HUES64 (cell line): Measurements from ENCODE around the gene INO80D. TPM values are rescaled to one million over a fixed set of nuclear protein-coding genes. Genes with fewer than 3 reads are reported as not detected.
"Not testable (repeated sequence)": the region's sequence is repeated elsewhere in the genome, so short reads cannot be mapped to it uniquely, and the experiment has no call there.

ENCODE experiments used
- H3K27ac ChIP-seq: 2 replicates; pipeline ENCODE4 v1.7.0; 2013; ENCODE audit warnings: low read depth, low read length, inconsistent platforms
- H3K27me3 ChIP-seq: 2 replicates; pipeline ENCODE4 v1.6.1; 2013; ENCODE audit warnings: mild to moderate bottlenecking, low read length; ENCODE audit not compliant: insufficient read depth
- H3K36me3 ChIP-seq: 2 replicates; pipeline ENCODE4 v1.6.1; 2013; ENCODE audit warnings: mild to moderate bottlenecking, low read length; ENCODE audit not compliant: insufficient read depth
- H3K4me1 ChIP-seq: 2 replicates; pipeline ENCODE4 v1.6.1; 2013; ENCODE audit warnings: mild to moderate bottlenecking, low read length, moderate library complexity; ENCODE audit not compliant: insufficient read depth
- H3K4me3 ChIP-seq: 2 replicates; pipeline ENCODE4 v1.5.1; 2013; ENCODE audit warnings: mild to moderate bottlenecking, low read length, moderate library complexity
- H3K9ac ChIP-seq: 2 replicates; pipeline ENCODE4 v1.6.1; 2013; ENCODE audit warnings: mild to moderate bottlenecking, low read depth, low read length
- H3K9me3 ChIP-seq: 2 replicates; pipeline ENCODE4 v1.6.1; 2013; ENCODE audit warnings: low read depth, low read length; ENCODE audit not compliant: insufficient read depth
- WGBS: fragments of 150-250, 120-280 bp; methylation state at CpG from one replicate; pipeline ENCODE4 v1.1.7; 2013; ENCODE audit warnings: missing lambda C conversion rate; 5-methylcytosine and 5-hydroxymethylcytosine counted together
- polyA plus RNA-seq, 2 experiments: library from polyadenylated mRNA; stranded (reverse); fragments of 50-300 nt; gene quantifications; one replicate each; pipeline ENCODE4 v1.2.3, GENCODE V29; 2013

INO80D gene
- 6.5 TPM for polyA plus RNA-seq (2013, experiment 1 of 2)
- 6.8 TPM for polyA plus RNA-seq (2013, experiment 2 of 2)

- peak within 1 kb of the TSS; percentile 96 for H3K27ac ChIP-seq
- H3K9me3 ChIP-seq: no peaks in the 10 kb centered on the region
- under 1% methylated on average over 37 of the region's 39 CpGs for WGBS
- peaks cover 29% of the 10 kb centered on the region for H3K4me1 ChIP-seq
- H3K4me3 ChIP-seq: peak within 1 kb of the TSS; percentile 95
- peaks cover 19% of the 10 kb centered on the region for H3K36me3 ChIP-seq
- peak within 1 kb of the TSS; percentile 96 for H3K9ac ChIP-seq
- H3K27me3 ChIP-seq: no peaks in the 10 kb centered on the region
Measured at GRCh38 chr2:206085742-206086445, at the start of gene INO80D. INO80D (minus strand) TSS chr2:206086174; CDS start chr2:206063016, 23,158 bp downstream.

DNA sequence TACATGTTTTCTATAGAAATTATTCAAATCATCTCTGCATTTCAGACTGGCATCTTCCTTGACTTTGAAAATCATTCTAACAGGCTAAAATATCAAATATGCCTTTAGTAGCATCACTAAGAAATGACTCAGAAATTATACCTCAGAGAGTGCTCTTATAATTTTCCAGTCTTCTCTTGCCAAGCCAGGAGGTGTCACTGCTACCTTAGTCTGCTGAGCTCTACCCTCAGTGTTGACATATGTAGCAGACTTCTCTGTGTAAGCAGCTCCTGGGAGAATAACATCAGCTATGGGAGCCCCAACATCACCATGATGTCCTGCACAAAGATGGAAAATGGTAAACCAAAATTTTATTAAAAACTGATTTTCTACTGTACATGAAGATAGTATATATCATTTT is 41.7 kb upstream of the INO80D start:
- no peak overlapping the region for H3K27ac ChIP-seq
- H3K36me3 ChIP-seq: peaks cover 97% of the 10 kb centered on the region
- H3K4me1 ChIP-seq: no peaks in the 10 kb centered on the region
- no peaks in the 10 kb centered on the region for H3K27me3 ChIP-seq
- H3K9me3 ChIP-seq: no peaks in the 10 kb centered on the region
- no peak overlapping the region for H3K9ac ChIP-seq
- H3K4me3 ChIP-seq: no peak overlapping the region

GRCh38 chr2:206125901-206126300 is 39.9 kb upstream of the INO80D start:
- Histone ChIP-seq H3K4me3 (no peak overlapping the region), H3K9ac (no peak overlapping the region), H3K36me3 (peaks cover 97% of the 10 kb centered on the region), H3K4me1 (no peaks in the 10 kb centered on the region), H3K27ac (no peak overlapping the region), H3K27me3 (no peaks in the 10 kb centered on the region), H3K9me3 (no peaks in the 10 kb centered on the region)

DNA sequence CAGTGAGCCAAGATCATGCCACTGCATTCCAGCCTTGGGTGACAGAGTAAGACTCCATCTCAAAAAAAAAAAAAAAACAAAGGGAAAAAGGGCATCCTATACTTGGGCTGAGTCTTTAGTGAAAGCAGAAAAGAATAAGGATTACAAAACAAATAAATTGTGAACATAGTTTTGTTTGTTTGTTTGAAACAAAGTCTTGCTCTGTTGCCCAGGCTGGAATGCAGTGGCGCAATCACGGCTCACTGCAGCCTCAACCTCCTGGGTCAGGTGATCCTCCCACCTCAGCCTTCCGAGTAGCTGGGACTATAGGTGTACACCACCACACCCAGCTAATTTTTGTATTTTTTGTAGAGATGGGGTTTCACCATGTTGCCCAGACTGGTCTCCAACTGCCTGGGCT is 36.6 kb upstream of the INO80D start:
- peaks cover 82% of the 10 kb centered on the region for H3K36me3 ChIP-seq
- WGBS: 87% methylated on average over 3 of the region's 3 CpGs

GRCh38 chr2:206116278-206116677 is 30.3 kb upstream of the INO80D start:
- no peak overlapping the region for H3K4me3 ChIP-seq
- 97% methylated on average over 21 of the region's 21 CpGs for WGBS
- no peaks in the 10 kb centered on the region for H3K4me1 ChIP-seq
- H3K36me3 ChIP-seq: peaks cover 26% of the 10 kb centered on the region
- no peaks in the 10 kb centered on the region for H3K27me3 ChIP-seq
- no peaks in the 10 kb centered on the region for H3K9me3 ChIP-seq
- no peak overlapping the region for H3K9ac ChIP-seq
- H3K27ac ChIP-seq: no peak overlapping the region

More for the DNA sequence above, 36.6 kb upstream of the INO80D start:
- H3K4me3 ChIP-seq, H3K27ac ChIP-seq, H3K9ac ChIP-seq, H3K4me1 ChIP-seq, H3K27me3 ChIP-seq, H3K9me3 ChIP-seq: not testable (repeated sequence)

DNA sequence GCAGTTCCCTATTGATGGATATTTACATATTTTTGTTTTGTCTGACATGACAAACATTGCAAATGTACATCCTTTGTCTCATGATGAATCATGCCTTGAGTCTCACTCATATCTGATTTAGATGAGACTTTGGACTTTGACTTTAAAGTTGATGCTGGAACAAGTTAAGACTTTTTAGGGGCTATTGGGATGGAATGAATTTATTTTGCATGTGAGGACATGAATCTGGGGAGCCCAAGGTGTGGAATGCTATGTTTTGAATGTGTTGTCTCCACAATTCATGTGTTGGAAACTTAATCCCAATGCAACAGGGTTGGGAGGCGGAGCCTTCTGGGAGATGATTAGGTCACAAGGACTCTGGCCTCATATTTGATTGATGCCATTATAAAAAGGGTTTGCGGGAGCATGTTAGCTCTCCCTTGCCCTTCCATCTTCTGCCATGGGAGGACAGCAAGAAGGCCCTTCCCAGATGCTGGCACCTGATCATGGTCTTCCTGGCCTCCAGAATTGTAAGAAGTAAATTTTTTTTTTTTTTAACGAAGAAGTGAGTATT is 29.1 kb upstream of the INO80D start:
- peaks cover 14% of the 10 kb centered on the region for H3K36me3 ChIP-seq
- H3K4me3 ChIP-seq: no peak overlapping the region
- 97% methylated on average over 2 of the region's 3 CpGs for WGBS
- no peaks in the 10 kb centered on the region for H3K27me3 ChIP-seq
- no peaks in the 10 kb centered on the region for H3K4me1 ChIP-seq
- H3K27ac ChIP-seq: no peak overlapping the region
- no peaks in the 10 kb centered on the region for H3K9me3 ChIP-seq
- H3K9ac ChIP-seq: no peak overlapping the region

DNA sequence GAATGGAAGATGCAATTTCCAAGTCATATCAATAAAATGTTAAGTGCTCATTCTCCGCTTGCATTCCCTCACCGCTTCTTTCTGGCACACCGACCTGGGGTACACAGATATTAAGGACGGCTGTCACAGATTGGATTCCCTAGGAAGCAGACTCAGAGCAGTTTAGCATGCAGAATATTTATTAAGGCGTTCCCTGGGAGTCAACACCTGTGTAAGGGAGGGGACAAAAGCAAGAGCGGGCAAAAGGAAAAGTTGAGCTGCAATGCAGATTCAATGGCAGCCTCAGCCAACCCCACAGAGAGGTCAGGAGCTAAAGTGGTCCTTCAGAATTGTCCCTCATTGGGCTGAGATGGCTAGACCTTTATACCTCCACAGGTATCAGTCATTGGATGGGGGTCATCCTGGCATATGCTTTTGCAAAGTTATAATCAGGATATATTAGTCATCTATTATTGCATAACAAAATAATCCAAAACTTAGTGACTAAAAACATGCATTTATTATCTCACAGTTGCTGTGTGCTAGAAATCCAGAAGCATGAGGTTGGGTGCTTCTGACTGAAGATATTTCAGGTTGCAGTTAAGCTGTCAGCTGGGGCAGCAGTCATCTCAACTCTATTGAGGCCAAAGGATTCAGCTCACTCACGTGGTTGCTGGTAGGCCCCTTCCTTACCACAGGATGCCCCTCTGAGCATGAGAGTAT is 27.0 kb upstream of the INO80D start:
- no peaks in the 10 kb centered on the region for H3K9me3 ChIP-seq
- WGBS: 93% methylated on average over 7 of the region's 7 CpGs
- H3K27ac ChIP-seq: no peak overlapping the region
- no peaks in the 10 kb centered on the region for H3K27me3 ChIP-seq
- peaks cover 6% of the 10 kb centered on the region; the same call in 1 of the 2 replicates for H3K36me3 ChIP-seq
- H3K4me1 ChIP-seq: no peaks in the 10 kb centered on the region
- no peak overlapping the region for H3K4me3 ChIP-seq
- H3K9ac ChIP-seq: no peak overlapping the region

DNA sequence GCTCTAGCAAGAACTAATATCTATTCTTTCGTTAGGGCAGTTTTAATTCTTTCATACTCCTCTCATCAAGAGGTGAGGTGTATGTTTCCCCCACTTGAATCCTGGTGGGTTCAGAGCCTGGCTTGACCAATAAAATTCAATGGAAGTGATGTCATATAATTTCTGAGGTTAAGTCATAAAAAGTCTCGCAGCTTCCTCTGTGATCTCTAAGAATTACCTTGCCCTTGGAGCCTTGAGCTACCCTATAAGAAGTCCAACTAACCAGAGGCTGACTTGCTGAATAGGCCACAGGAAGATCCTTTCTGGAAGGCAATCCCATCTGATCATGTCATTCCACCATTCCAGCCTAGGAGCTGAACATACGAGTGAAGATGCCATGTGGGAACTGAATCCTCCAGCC is 26.1 kb upstream of the INO80D start:
- WGBS: 97% methylated on average over 3 of the region's 3 CpGs
- H3K27ac ChIP-seq: no peak overlapping the region

DNA sequence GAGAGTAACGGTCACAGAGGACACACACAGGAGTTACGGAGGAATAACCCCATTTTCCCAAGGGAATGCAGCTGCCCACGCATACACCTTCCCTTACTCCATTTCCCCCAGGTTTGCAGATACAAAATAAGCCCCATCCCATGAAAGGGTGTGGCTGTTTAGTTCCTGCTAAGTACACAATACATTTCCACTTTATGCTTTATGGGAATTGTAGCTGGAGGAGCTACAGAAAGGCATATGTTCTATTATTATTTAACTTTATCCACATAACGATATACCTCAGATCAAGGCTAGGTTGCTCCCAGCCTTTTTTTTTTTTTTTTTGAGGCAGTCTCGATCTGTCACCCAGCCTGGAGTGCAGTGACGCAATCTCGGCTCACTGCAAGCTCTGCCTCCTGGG is 22.7 kb upstream of the INO80D start:
- Histone ChIP-seq H3K4me1 (no peaks in the 10 kb centered on the region), H3K36me3 (no peaks in the 10 kb centered on the region), H3K4me3 (no peak overlapping the region), H3K27me3 (no peaks in the 10 kb centered on the region), H3K27ac (no peak overlapping the region), H3K9me3 (no peaks in the 10 kb centered on the region), H3K9ac (no peak overlapping the region)
- 93% methylated on average over 7 of the region's 7 CpGs for WGBS

More for the DNA sequence above, 26.1 kb upstream of the INO80D start:
- Histone ChIP-seq H3K4me1 (no peaks in the 10 kb centered on the region), H3K9me3 (no peaks in the 10 kb centered on the region), H3K4me3 (no peak overlapping the region), H3K36me3 (peaks cover 5% of the 10 kb centered on the region; the same call in 1 of the 2 replicates), H3K27me3 (no peaks in the 10 kb centered on the region), H3K9ac (no peak overlapping the region)

DNA sequence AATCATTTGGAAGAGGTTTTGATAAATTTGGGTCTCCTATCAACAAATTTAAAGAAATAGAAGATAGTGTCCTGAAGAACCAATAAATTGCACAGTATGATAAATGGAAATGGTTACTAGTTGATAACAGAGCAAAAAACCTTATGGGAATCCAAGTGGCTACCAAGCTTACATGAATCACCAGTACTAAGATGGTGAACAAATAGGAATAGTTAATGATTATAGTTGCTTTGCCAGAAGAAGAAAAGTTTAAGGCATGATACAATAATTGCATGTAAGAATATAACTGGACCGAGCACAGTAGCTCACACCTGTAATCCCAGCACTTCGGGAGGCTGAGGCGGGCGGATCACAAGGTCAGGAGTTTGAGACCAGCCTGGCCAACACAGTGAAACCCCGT is 19.6 kb upstream of the INO80D start:
- Histone ChIP-seq H3K9ac (no peak overlapping the region), H3K9me3 (no peaks in the 10 kb centered on the region), H3K27ac (no peak overlapping the region), H3K27me3 (no peaks in the 10 kb centered on the region), H3K36me3 (no peaks in the 10 kb centered on the region), H3K4me1 (no peaks in the 10 kb centered on the region), H3K4me3 (no peak overlapping the region)
- 93% methylated on average over 5 of the region's 5 CpGs for WGBS

- Histone ChIP-seq H3K9ac (no peak overlapping the region), H3K27me3 (no peaks in the 10 kb centered on the region), H3K36me3 (no peaks in the 10 kb centered on the region), H3K4me3 (no peak overlapping the region), H3K4me1 (no peaks in the 10 kb centered on the region), H3K9me3 (no peaks in the 10 kb centered on the region), H3K27ac (no peak overlapping the region)
- WGBS: 96% methylated on average over 4 of the region's 4 CpGs
Measured at GRCh38 chr2:206105038-206105437, 19.1 kb upstream of the INO80D start.
